Fibroblast of pulmonary artery (primary cell): ENCODE results near the gene PCDH9.

Experiments
- DNase-seq: peaks from one replicate; pipeline ENCODE4 v3.0.0-alpha.2; 2010; ENCODE audit warnings: low read depth
- H3K4me3 ChIP-seq: replicated peaks from 2 replicates; pipeline ENCODE4 v1.5.1; 2011; ENCODE audit warnings: low read depth, mild to moderate bottlenecking, control low read depth, low read length, moderate library complexity
- TF ChIP-seq, protein P1 (sequence below): IDR thresholded peaks from 2 replicates; pipeline ENCODE4 v1.5.1; 2011; ENCODE audit warnings: mild to moderate bottlenecking, control low read depth, low read length, inconsistent platforms; ENCODE audit errors: missing control alignments

Gene PCDH9

DNA sequence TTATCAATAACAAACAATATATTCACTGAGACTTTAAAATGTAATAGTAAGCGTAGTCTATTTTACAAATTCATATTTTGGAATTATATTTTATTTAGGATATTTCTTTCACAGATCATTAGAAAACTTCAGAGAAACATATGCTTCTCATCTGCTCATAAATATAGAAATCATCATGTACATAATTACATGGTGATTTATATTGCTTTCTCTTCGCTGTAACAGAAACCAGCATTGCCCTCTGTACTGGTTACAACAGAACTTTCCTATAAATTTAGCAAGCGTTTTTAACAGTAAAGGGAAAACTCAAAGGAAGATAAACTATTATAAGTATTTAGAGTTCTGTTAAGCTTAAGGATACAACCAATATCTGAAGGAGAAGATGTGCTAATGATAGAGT is 672.8 kb downstream of the PCDH9 start:
- DNase-seq: no peak
- TF ChIP-seq, protein P1, sequence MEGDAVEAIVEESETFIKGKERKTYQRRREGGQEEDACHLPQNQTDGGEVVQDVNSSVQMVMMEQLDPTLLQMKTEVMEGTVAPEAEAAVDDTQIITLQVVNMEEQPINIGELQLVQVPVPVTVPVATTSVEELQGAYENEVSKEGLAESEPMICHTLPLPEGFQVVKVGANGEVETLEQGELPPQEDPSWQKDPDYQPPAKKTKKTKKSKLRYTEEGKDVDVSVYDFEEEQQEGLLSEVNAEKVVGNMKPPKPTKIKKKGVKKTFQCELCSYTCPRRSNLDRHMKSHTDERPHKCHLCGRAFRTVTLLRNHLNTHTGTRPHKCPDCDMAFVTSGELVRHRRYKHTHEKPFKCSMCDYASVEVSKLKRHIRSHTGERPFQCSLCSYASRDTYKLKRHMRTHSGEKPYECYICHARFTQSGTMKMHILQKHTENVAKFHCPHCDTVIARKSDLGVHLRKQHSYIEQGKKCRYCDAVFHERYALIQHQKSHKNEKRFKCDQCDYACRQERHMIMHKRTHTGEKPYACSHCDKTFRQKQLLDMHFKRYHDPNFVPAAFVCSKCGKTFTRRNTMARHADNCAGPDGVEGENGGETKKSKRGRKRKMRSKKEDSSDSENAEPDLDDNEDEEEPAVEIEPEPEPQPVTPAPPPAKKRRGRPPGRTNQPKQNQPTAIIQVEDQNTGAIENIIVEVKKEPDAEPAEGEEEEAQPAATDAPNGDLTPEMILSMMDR: no peak
- H3K4me3 ChIP-seq: no peak overlapping the region

DNA sequence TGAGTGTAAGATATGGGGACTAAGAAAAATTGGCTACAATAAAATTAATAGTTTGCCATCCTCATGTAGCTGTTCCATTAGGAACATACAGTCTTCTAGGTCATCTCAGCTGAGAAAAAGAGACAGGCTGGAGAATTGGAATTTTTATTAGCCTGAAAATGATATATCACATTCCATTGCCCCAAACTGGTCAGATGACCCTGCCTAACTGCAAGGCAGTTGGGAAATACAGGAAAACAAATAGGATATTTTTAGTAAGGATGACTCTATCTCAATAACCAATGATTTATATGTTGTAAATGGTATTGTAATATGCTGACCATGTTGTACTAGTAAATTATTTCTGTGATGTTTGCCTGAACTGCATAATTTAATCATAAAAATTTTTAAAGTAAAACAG is 673.8 kb downstream of the PCDH9 start:
- DNase-seq: peak; percentile 46
- no peak overlapping the region for H3K4me3 ChIP-seq
- TF ChIP-seq, protein P1: no peak

DNA sequence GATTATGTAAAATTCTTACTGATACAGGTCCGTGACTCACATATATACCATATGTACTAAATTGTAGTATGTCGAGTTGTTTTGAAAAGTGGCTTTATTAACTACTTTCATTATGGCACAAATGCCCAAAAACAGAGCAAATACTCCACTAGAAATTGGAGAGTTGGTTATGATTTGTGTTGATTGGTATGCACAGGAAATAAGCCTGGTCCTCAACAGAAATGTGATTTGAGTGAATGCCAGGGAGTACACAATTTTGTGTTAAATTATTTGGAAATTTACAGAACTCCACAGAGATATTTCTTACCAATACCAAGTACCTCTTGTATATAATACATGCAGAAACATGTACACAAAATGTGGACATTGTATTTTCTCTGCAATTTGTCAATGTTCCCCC is 676.7 kb downstream of the PCDH9 start:
- H3K4me3 ChIP-seq: no peak overlapping the region
- TF ChIP-seq, protein P1: no peak
- DNase-seq: peak; percentile 43

DNA sequence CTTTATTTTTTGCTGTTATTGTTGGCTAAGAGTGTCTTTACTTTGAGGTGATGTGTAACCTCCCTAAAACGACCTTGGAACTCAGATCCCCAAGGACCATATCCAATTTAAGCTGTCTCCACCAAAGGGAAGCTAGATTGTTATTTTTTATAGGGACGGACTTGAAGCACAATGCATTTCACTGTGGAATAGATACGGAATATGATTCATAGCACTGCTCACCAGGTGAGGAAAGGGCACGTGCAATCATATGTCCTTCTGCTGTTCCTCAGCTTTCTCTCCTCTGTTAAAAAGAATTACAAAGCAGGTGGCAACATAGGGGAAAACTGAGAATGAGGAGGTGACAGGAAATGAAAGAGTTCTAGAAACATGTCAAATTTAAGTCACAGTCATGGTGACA is 679.0 kb downstream of the PCDH9 start:
- no peak overlapping the region for H3K4me3 ChIP-seq
- TF ChIP-seq, protein P1: no peak
- no peak for DNase-seq

DNA sequence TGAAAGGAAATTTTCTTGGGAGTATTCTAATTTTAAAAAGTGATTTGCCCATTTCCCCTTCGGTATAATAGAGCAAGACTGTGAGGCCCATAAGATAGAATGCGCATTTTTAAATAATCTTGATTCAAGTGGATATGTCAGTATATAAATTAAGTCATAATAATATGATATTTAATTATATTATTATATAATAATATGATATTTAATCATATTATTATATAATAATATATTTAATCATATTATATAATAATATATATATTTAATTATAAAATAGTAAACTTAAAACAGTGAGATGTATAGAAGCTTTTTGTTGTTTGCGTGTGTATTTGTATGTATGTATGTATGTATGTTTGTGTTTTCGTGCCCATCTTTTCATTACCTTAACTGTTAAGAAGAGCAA is 682.5 kb downstream of the PCDH9 start:
- H3K4me3 ChIP-seq: no peak overlapping the region
- no peak for DNase-seq
- TF ChIP-seq, protein P1: no peak

DNA sequence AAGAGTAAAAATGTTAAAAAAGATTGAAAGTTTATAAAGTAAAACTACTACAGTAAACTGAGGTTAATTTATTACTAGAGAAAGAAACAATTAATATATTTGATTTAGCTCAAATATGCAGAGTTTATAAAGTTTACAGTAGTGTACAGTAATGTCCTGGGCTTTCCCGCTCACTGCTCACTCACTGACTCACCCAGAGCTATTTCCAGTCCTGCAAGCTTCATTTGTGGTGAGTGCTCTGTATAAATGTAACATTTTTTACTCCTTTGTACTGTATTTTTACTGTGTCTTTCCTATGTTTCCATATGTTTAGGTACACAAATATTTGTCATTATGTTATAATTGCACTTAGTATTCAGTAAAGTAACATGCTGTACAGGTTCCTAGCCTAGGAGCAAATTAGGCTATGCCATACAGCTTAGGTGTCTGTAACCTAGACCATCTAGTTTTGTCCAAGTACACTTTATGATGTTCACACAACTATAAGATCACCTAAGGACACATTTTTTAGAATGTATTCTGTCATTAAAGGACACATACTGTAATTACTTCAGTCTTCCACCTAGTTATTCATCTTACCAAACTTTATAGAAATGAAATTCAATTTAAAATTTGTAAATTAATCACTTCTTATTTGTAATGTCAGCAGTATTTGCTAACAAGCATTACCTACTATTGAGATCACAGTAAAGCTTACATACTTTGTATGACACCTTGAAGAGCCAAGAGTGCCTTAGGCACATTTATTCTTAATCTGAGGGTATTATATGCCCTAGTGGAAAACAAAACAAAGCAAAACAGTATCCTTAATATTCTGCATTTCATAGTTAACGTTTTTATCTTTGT is 683.4 kb downstream of the PCDH9 start:
- H3K4me3 ChIP-seq: no peak overlapping the region
- peak; percentile 21 for DNase-seq
- TF ChIP-seq, protein P1: no peak

DNA sequence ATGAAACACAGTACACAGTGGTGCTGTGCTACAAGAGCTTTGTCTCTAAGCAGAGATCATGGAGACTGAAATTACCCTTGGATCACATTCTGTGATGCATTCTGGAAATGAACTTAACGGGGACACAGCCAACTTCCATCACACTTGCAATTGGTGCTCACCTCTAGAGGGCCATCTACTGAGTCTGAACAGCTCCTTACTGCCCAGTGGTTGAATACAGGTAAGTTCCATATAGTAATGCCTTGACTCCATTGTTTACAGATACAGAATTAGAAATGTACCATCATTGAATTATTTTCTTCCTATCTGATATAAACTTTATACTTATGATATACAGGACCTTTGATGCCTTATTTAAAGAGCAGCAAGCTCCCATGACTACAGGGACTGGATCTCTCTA is 686.4 kb downstream of the PCDH9 start:
- no peak overlapping the region for H3K4me3 ChIP-seq
- TF ChIP-seq, protein P1: no peak
- DNase-seq: no peak
